ENCODE results near the gene AVPR2. TPM values are rescaled to one million over a fixed set of nuclear protein-coding genes. Genes with fewer than 3 reads are reported as not detected.

The AVPR2 gene
- total RNA-seq, 4 donors from 2014 or later, result 0.78 to 2.4 (median 1.5) TPM

GRCh38 chrX:153885968-153886903 lies 18.2 kb upstream of the AVPR2 start, which contains the start of gene L1CAM:
L1CAM (minus strand) TSS chrX:153886173; CDS start chrX:153875836, 10,337 bp downstream.
- WGBS, result 29% methylated on average over 13 of the region's 94 CpGs
- Histone ChIP-seq H3K36me3 (no peaks in the 10 kb centered on the region), H3K9me3 (no peaks in the 10 kb centered on the region), H3K27me3 (peaks cover 56% of the 10 kb centered on the region), H3K4me1 (peaks cover 17% of the 10 kb centered on the region), H3K27ac (no peak within 1 kb of the TSS), H3K4me3 (peak within 1 kb of the TSS; percentile 34)
- no peak for DNase-seq (ENCODE audit: low spot score in 2 of 2)
- TF ChIP-seq POLR2AphosphoS5 (IDR thresholded peaks at IDR 0.05) (no peak), EP300 (IDR thresholded peaks at IDR 0.05) (no peak), POLR2A (IDR thresholded peaks at IDR 0.05) (no peak)

GRCh38 chrX:153886915-153887314 lies 17.6 kb upstream of the AVPR2 start:
- TF ChIP-seq CTCF (IDR thresholded peaks at IDR 0.05) (no peak), POLR2A (IDR thresholded peaks at IDR 0.05) (no peak)
- WGBS, result 56% methylated on average over 6 of the region's 13 CpGs
- Histone ChIP-seq H3K27me3 (peaks cover 49% of the 10 kb centered on the region), H3K9me3 (no peaks in the 10 kb centered on the region), H3K36me3 (no peaks in the 10 kb centered on the region), H3K27ac (no peak overlapping the region), H3K4me1 (peaks cover 17% of the 10 kb centered on the region), H3K4me3 (no peak overlapping the region)
- no peak for DNase-seq (ENCODE audit: low spot score in 2 of 2)

- no peak for DNase-seq (ENCODE audit: low spot score in 2 of 2)
- WGBS, result 64% methylated on average over 8 of the region's 8 CpGs
- Histone ChIP-seq H3K27me3 (peaks cover 46% of the 10 kb centered on the region), H3K4me3 (no peak overlapping the region), H3K27ac (no peak overlapping the region), H3K36me3 (no peaks in the 10 kb centered on the region), H3K4me1 (peaks cover 17% of the 10 kb centered on the region), H3K9me3 (no peaks in the 10 kb centered on the region)
- TF ChIP-seq POLR2A (IDR thresholded peaks at IDR 0.05) (no peak), POLR2AphosphoS5 (IDR thresholded peaks at IDR 0.05) (no peak), EP300 (IDR thresholded peaks at IDR 0.05) (no peak), CTCF (IDR thresholded peaks at IDR 0.05) (no peak)
Measured at GRCh38 chrX:153887385-153887784, 17.1 kb upstream of the AVPR2 start.

DNA sequence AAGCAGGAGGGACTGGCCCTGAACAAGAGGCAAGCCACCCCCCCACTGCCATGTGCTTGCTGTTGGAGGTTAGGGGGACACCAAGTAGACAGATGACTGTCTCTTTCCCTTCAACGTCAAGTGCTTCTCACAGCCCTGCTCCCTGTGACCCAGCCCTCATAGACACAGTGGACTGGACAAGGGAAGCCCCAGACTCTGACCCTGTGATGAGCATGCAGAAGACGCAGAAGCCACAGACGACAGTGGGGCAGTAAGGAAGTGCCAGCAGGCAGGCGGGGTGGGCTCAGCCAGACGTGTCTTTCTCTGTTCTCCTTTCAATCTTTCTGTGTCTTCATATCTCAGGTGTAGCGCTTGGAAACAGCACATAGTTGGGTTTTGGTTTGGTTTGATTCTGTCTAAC lies 16.1 kb upstream of the AVPR2 start:
- DNase-seq (ENCODE audit: low spot score in 2 of 2), result no peak
- H3K9me3 ChIP-seq, result no peaks in the 10 kb centered on the region
- peaks cover 37% of the 10 kb centered on the region for H3K27me3 ChIP-seq
- no peak overlapping the region for H3K4me3 ChIP-seq
- no peak for TF ChIP-seq CTCF (IDR thresholded peaks at IDR 0.05)
- TF ChIP-seq POLR2A (IDR thresholded peaks at IDR 0.05), result no peak
- no peak for TF ChIP-seq POLR2AphosphoS5 (IDR thresholded peaks at IDR 0.05)
- no peak for TF ChIP-seq EP300 (IDR thresholded peaks at IDR 0.05)
- H3K36me3 ChIP-seq, result no peaks in the 10 kb centered on the region
- no peak overlapping the region for H3K27ac ChIP-seq
- 65% methylated on average over 6 of the region's 6 CpGs for WGBS
- peaks cover 17% of the 10 kb centered on the region for H3K4me1 ChIP-seq

DNA sequence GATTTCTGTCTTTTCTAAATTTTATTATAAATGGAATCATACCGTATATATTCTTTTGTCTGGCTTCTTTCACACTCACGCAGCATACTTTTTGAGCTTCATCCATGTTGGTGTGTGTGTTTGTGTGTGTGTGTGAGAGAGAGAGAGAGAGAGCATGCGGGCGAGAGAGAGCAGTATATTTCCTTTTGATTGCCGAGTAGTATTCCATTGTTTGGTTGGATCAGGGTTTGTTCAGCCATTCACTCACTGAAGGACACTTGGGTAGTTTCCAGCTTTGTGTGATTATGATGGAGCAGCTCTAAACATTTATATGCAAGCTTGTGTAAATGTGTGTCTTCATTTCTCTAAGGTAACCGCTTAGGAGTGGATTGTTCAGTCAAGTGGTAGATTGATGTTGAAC lies 15.3 kb upstream of the AVPR2 start:
- Histone ChIP-seq H3K27me3 (peaks cover 29% of the 10 kb centered on the region), H3K36me3 (no peaks in the 10 kb centered on the region)

More for the DNA sequence above, 15.3 kb upstream of the AVPR2 start:
- no peak overlapping the region for H3K27ac ChIP-seq
- H3K4me3 ChIP-seq, result no peak overlapping the region
- TF ChIP-seq POLR2A (IDR thresholded peaks at IDR 0.05) (no peak), POLR2AphosphoS5 (IDR thresholded peaks at IDR 0.05) (no peak), CTCF (IDR thresholded peaks at IDR 0.05) (no peak), EP300 (IDR thresholded peaks at IDR 0.05) (no peak)
- peaks cover 17% of the 10 kb centered on the region for H3K4me1 ChIP-seq
- H3K9me3 ChIP-seq, result no peaks in the 10 kb centered on the region
- WGBS, result 92% methylated on average over 6 of the region's 6 CpGs
- DNase-seq (ENCODE audit: low spot score in 2 of 2), result no peak
